Ammon's horn (tissue), 1 donor: ENCODE results near the gene TTC1.
A peak's percentile ranks its signal among the peaks of the same experiment; 100 is the strongest.
"Not testable (repeated sequence)": the region's sequence is repeated elsewhere in the genome, so short reads cannot be mapped to it uniquely, and the experiment has no call there.

ENCODE experiments used
- DNase-seq: peaks from one replicate; pipeline ENCODE4 v3.0.0-alpha.2; 2016; ENCODE audit warnings: low spot score

TTC1 gene

GRCh38 chr5:160040471-160040835 lies 31.5 kb downstream of the TTC1 start:
- DNase-seq: no peak

- DNase-seq: no peak
These were observed 33.7 kb downstream of the TTC1 start for GRCh38 chr5:160042671-160043070.

GRCh38 chr5:160044391-160044804 lies 35.5 kb downstream of the TTC1 start:
- DNase-seq: no peak

GRCh38 chr5:160044967-160045366 lies 36.0 kb downstream of the TTC1 start:
- no peak for DNase-seq

- DNase-seq: no peak
These were observed 38.5 kb downstream of the TTC1 start for GRCh38 chr5:160047423-160047822.

GRCh38 chr5:160048131-160048530 lies 39.2 kb downstream of the TTC1 start:
- DNase-seq: no peak

GRCh38 chr5:160049099-160049498 lies 40.2 kb downstream of the TTC1 start:
- DNase-seq: no peak

GRCh38 chr5:160054047-160054446 lies 45.1 kb downstream of the TTC1 start:
- no peak for DNase-seq

GRCh38 chr5:160054831-160055230 lies 45.9 kb downstream of the TTC1 start:
- no peak for DNase-seq

GRCh38 chr5:160057256-160057655 lies 48.3 kb downstream of the TTC1 start:
- no peak for DNase-seq

GRCh38 chr5:160060001-160060400 lies 51.1 kb downstream of the TTC1 start:
- no peak for DNase-seq

GRCh38 chr5:160061770-160062169 lies 52.8 kb downstream of the TTC1 start:
- no peak for DNase-seq

GRCh38 chr5:160064417-160064810 lies 55.5 kb downstream of the TTC1 start:
- DNase-seq: no peak

GRCh38 chr5:160064995-160065614 lies 56.2 kb downstream of the TTC1 start:
- DNase-seq: no peak

GRCh38 chr5:160069120-160069519 lies 60.2 kb downstream of the TTC1 start:
- DNase-seq: not testable (repeated sequence)

- DNase-seq: peak; percentile 64
These were observed 62.6 kb downstream of the TTC1 start for GRCh38 chr5:160071516-160071915.

GRCh38 chr5:160071916-160072315 lies 63.0 kb downstream of the TTC1 start:
- no peak for DNase-seq

GRCh38 chr5:160075073-160075472 lies 66.1 kb downstream of the TTC1 start:
- no peak for DNase-seq

- DNase-seq: no peak
These were observed 68.1 kb downstream of the TTC1 start for GRCh38 chr5:160076997-160077396.

- DNase-seq: no peak
These were observed 70.8 kb downstream of the TTC1 start for GRCh38 chr5:160079753-160080152.

GRCh38 chr5:160081495-160081894 lies 72.6 kb downstream of the TTC1 start:
- no peak for DNase-seq

GRCh38 chr5:160082614-160083500 lies 73.9 kb downstream of the TTC1 start:
- DNase-seq: no peak

- DNase-seq: no peak
These were observed 74.6 kb downstream of the TTC1 start for GRCh38 chr5:160083501-160083900.

GRCh38 chr5:160084144-160084543 lies 75.2 kb downstream of the TTC1 start:
- no peak for DNase-seq
